Skin of body (tissue), 3 donors: ENCODE results near the gene MAGIX. TPM values are rescaled to one million over a fixed set of nuclear protein-coding genes. Genes with fewer than 3 reads are reported as not detected.

Source experiments
- DNase-seq: peaks from one replicate; lab custom pipeline; 2025; lab: John Stamatoyannopoulos, UW
- small RNA-seq: library from RNA; depleted of rRNA; stranded (forward); fragments of <200 nt; gene quantifications from one replicate; pipeline ENCODE3, GENCODE V24; 2014; ENCODE audit warnings: low replicate concordance
- total RNA-seq: library from RNA; depleted of rRNA; stranded (reverse); fragments of >200 nt; gene quantifications from one replicate; pipeline ENCODE4 v1.2.3, GENCODE V29; 2014

The MAGIX gene
- total RNA-seq, 1 donor from 2014 or later: 1.4 TPM

- no peak for DNase-seq
Observed at GRCh38 chrX:49204709-49205108, 42.2 kb downstream of the MAGIX start.

GRCh38 chrX:49205443-49205842 is 42.9 kb downstream of the MAGIX start:
- no peak for DNase-seq

DNA sequence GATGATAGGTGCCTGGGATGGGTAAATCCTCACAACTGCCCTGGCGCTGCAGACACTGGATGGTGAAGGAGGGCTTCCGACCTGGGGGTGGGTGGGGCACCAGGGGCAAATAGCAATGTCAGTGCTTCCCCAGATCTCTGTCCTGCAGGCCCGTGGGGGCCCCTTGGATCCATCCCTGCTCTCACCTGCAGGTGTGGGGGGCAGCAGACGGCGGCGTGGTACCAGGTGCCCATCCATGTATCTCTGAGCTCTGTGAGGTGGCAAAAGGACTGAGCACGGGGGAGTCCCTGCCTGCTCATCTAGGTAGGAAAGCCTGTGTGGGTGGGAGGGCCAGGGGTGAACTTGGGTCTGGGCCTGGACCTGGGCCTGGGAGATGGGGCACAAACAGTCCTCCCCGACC is 44.0 kb downstream of the MAGIX start:
- DNase-seq: no peak

GRCh38 chrX:49208399-49208798 is 45.8 kb downstream of the MAGIX start:
- DNase-seq: no peak

DNA sequence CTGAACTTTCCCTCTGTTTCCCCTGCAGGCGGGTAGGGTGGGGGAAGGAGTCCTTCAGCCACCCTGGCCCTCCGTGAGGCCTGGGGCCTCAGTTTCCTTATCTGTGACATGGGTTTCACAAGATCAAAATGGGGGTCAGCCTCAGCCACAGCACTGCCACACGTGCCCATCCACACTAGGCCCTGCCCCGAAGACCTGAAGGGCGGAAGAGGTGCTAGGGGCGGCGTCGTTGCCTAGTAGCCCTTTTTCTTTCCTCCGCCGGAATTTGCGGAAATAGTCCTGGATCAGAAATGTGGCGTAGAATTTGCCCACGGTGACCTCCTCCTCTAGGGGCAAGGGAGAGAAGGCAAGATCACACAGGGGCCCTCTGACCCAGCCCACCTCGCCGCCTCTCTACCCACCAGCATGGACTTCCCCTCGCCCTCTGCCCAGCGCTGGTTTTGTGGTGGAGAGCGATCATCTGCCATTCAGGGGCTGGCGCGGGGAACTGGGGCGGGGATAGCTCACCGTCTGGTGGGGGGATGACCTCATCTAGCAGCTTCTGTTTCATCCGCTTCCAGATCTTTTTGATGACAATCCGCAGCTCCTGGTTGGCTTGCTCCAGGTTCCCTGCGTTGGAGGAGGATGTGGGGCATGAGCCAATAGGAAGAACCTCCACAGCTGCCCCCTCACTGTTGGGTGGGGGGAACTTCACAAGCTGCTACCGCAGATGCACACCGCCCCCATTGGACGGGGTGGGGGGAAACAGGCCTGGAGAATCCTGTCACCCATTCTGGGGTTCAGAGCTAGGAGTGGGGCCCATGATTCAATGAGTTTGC is 47.1 kb downstream of the MAGIX start:
- DNase-seq: no peak

- no peak for DNase-seq
Observed at GRCh38 chrX:49210406-49210805, 47.8 kb downstream of the MAGIX start.

DNA sequence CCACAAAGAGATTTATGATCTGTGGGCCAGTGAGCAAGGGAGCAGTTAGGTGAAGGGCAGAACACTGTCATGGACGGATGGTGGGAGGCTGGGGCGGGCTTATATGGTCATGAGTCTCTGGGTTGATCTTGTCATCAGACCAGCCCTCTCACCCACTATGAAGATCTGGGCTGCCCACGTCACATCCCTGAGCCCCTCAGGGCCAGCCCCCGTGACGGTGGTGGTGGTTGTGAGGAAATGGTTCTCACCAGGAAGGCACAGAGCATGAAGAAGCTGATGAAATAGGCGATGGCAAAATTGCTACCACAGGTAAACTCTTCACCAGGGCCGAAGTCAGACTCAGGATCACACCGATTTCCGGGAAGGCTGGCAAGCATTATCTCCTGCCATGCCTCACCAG is 48.5 kb downstream of the MAGIX start:
- no peak for DNase-seq

DNA sequence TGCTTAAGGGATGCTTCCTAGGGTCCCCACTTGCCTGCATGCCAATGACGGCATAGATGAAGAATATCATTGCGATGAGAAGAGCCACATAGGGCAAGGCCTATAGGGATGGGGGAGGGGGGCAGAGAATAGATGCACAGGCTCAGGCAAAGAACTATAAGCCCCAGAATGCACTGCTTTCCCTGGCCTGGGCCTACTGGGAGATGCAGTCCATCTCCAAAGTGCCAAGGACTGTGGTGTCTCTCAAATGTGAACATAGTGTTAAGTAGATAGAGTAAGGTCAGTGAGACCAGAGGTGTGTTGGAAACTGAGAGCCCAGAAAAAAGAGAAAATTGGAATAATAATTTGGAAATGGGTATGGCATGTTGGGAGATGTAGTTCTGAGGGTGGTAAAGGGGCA is 49.7 kb downstream of the MAGIX start:
- DNase-seq: no peak

GRCh38 chrX:49212861-49213260 is 50.3 kb downstream of the MAGIX start:
- DNase-seq: no peak

DNA sequence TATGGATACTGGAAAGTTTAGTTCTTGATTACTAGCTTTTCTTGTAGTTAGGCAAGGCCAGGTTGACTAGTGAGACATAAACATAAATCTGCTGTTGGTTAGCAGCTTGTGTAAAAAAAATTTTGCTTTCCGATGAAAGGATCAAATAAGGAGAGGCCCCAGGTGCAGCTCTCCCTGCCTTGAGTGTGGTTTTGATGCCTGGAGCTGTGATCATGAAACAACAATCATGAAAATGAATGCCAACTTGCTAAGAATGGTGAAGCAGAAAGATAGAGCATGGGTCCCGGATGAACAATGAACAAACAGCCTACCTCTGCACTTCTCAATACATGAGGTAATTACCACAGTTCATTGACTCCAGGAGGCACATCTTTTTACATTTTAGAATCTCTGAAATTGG is 51.9 kb downstream of the MAGIX start:
- DNase-seq: no peak

- no peak for DNase-seq
Observed at GRCh38 chrX:49214996-49215526, 52.5 kb downstream of the MAGIX start.

Small RNAs within 50 kb of the gene (small RNA-seq; reads per million reads assigned to genes)
- gene RN7SL262P: not detected

Other genes starting within 250 kb of the MAGIX start
- 5.9 TPM for gene PIM2, start 243.7 kb upstream of the MAGIX start, total RNA-seq
- gene OTUD5, start 205.2 kb upstream of the MAGIX start, total RNA-seq: 19.9 TPM
- gene KCND1, start 190.9 kb upstream of the MAGIX start, total RNA-seq: 2.7 TPM
- gene GRIPAP1, start 160.5 kb upstream of the MAGIX start, total RNA-seq: 23.7 TPM
- gene TFE3, start 119.4 kb upstream of the MAGIX start, total RNA-seq: 17.0 TPM
- gene CCDC120, start 103.8 kb upstream of the MAGIX start, total RNA-seq: 3.6 TPM
- 1.5 TPM for gene PRAF2, start 88.8 kb upstream of the MAGIX start, total RNA-seq
- 29.6 TPM for gene WDR45, start 82.9 kb upstream of the MAGIX start, total RNA-seq
- gene GPKOW, start 39.0 kb upstream of the MAGIX start, total RNA-seq: 15.4 TPM
- gene PLP2, start 9.1 kb downstream of the MAGIX start, total RNA-seq: 24.7 TPM
- gene PRICKLE3, start 23.6 kb downstream of the MAGIX start, total RNA-seq: 8.1 TPM
- gene SYP, start 37.4 kb downstream of the MAGIX start, total RNA-seq: 1.7 TPM
- 0.10 TPM for gene CACNA1F, start 70.6 kb downstream of the MAGIX start, total RNA-seq
- 5.6 TPM for gene CCDC22, start 72.7 kb downstream of the MAGIX start, total RNA-seq
- gene FOXP3, start 102.0 kb downstream of the MAGIX start, total RNA-seq: not detected
- gene PPP1R3F, start 107.0 kb downstream of the MAGIX start, total RNA-seq: 3.0 TPM
- gene GAGE10, start 140.9 kb downstream of the MAGIX start, total RNA-seq: not detected
- gene GAGE12J, start 159.3 kb downstream of the MAGIX start, total RNA-seq: not detected
- gene GAGE13, start 168.8 kb downstream of the MAGIX start, total RNA-seq: not detected